A549 (cell line): Measurements from ENCODE around the gene DLG2. TPM values are rescaled to one million over a fixed set of nuclear protein-coding genes. Genes with fewer than 3 reads are reported as not detected.
A peak's percentile ranks its signal among the peaks of the same experiment; 100 is the strongest.

Source experiments
- ATAC-seq, 2 experiments: fragments of 200-7000 bp in 1 of 2; fragments of >200 bp in 1 of 2; cut with Nextera tagmentation in 1 of 2; cut with Tn5 transposase in 1 of 2; 3 replicates each; pipeline versions ENCODE4 v1.8.0 to v1.9.1; 2018 to 2020; ENCODE audit warnings: mild to moderate bottlenecking in 1 of 2, moderate library complexity in 1 of 2
- CTCF ChIA-PET: fragments of 300-600 bp; sonication (Branson Sonifier 250); formaldehyde crosslinking; extraction: SDS; loops from one replicate; lab custom pipeline; 2021; ENCODE audit warnings: antibody characterized with exemption, inconsistent platforms; lab: Yijun Ruan, JAX
- POLR2A ChIA-PET: fragments of 350-600 bp; formaldehyde crosslinking; extraction: SDS; loops from one replicate; lab custom pipeline; 2021; ENCODE audit warnings: antibody characterized with exemption, inconsistent platforms; lab: Yijun Ruan, JAX
- DNase-seq, 2 experiments: peaks; one replicate each; pipeline versions ENCODE4 v3.0.0 to v3.0.0-alpha.2; 2011 to 2016; ENCODE audit warnings: low read depth in 1 of 2, low spot score in 1 of 2
- FAIRE-seq: peaks from 2 replicates; lab custom pipeline; 2011; peaks lifted over from hg19 to GRCh38; lab: Jason Lieb, UNC
- H3K27ac ChIP-seq, 2 experiments: fragments of >200 bp; sonication (Bioruptor Twin); formaldehyde crosslinking; 3 replicates each; pipeline ENCODE4 v1.5.1; 2016 to 2017
- H3K4me1 ChIP-seq: fragments of >200 bp; sonication (Bioruptor Twin); formaldehyde crosslinking; 3 replicates; pipeline ENCODE4 v1.6.1; 2016
- H3K4me2 ChIP-seq: fragments of >200 bp; sonication (Bioruptor Twin); formaldehyde crosslinking; 3 replicates; pipeline ENCODE4 v1.6.1; 2016
- H3K4me3 ChIP-seq: fragments of >200 bp; sonication (Bioruptor Twin); formaldehyde crosslinking; 3 replicates; pipeline ENCODE4 v1.5.1; 2016
- H3K9me3 ChIP-seq: fragments of >200 bp; sonication (Bioruptor Twin); formaldehyde crosslinking; 3 replicates; pipeline ENCODE4 v1.6.1; 2016
- BCL3 ChIP-seq: fragments of >200 bp; sonication (Bioruptor Twin); formaldehyde crosslinking; IDR thresholded peaks from 3 replicates; pipeline ENCODE4 v1.6.1; 2016
- CBX8 ChIP-seq: fragments of 200-600 bp; sonication (generic); IDR thresholded peaks from 2 replicates; pipeline ENCODE4 v1.6.1; 2016
- EHF ChIP-seq: fragments of 250-450 bp; sonication (Bioruptor Pico); IDR thresholded peaks from 2 replicates; pipeline ENCODE4 v1.5.0; 2020; ENCODE audit warnings: mild to moderate bottlenecking
- HDAC2 ChIP-seq: fragments of 200-600 bp; sonication (generic); IDR thresholded peaks from 2 replicates; pipeline ENCODE4 v1.6.1; 2016
- HOXA7 ChIP-seq: fragments of 250-450 bp; sonication (Bioruptor Pico); IDR thresholded peaks from 2 replicates; pipeline ENCODE4 v1.5.0; 2020; ENCODE audit warnings: mild to moderate bottlenecking, moderate library complexity
- KDM1A ChIP-seq: fragments of 200-600 bp; sonication (generic); IDR thresholded peaks from 2 replicates; pipeline ENCODE4 v1.6.1; 2016; ENCODE audit warnings: low read depth, mild to moderate bottlenecking
- MAFK ChIP-seq: fragments of 450-650 bp; IDR thresholded peaks from 2 replicates; pipeline ENCODE4 v1.6.1; 2014; ENCODE audit not compliant: partially characterized antibody
- MAZ ChIP-seq: fragments of 150-350 bp; IDR thresholded peaks from 2 replicates; pipeline ENCODE4 v1.6.1; 2014; ENCODE audit warnings: antibody characterized with exemption, low read depth, low read length, borderline replicate concordance
- NR3C1 ChIP-seq: fragments of >200 bp; sonication (Bioruptor Twin); formaldehyde crosslinking; IDR thresholded peaks from 3 replicates; pipeline ENCODE4 v1.6.1; 2017
- POLR2AphosphoS2 ChIP-seq: conservative IDR thresholded peaks from 2 replicates; pipeline ENCODE4 v1.6.1; 2012; ENCODE audit warnings: low read length, improper control_type of control experiment, inconsistent platforms
- RARB ChIP-seq: fragments of 250-450 bp; sonication (Bioruptor Pico); IDR thresholded peaks from 2 replicates; pipeline ENCODE4 v1.8.0; 2021; ENCODE audit warnings: mild to moderate bottlenecking, moderate library complexity
- RNF2 ChIP-seq: fragments of 200-600 bp; sonication (generic); IDR thresholded peaks from 2 replicates; pipeline ENCODE4 v1.6.1; 2016; ENCODE audit warnings: low read depth, mild to moderate bottlenecking, antibody characterized with exemption, moderate library complexity, borderline replicate concordance
- TFCP2L1 ChIP-seq: fragments of 250-450 bp; sonication (Bioruptor Pico); IDR thresholded peaks from 2 replicates; pipeline ENCODE4 v1.5.0; 2021; ENCODE audit warnings: mild to moderate bottlenecking
- ZSCAN20 ChIP-seq: fragments of 250-450 bp; sonication (Bioruptor Pico); IDR thresholded peaks from 2 replicates; pipeline ENCODE4 v1.8.0; 2022; ENCODE audit warnings: mild to moderate bottlenecking, moderate library complexity
- WGBS: methylation state at CpG from one replicate; pipeline ENCODE4 v1.1.6; 2017; ENCODE audit errors: missing lambda C conversion rate; 5-methylcytosine and 5-hydroxymethylcytosine counted together
- polyA plus RNA-seq, 4 experiments: library from polyadenylated mRNA; depleted of rRNA in 3 of 4; stranded (reverse); fragments of >200 nt; fragmentation: RNase III in 1 of 4; extraction: RNeasy Plus Mini Kit Qiagen cat#74134 plus additional on column Dnase treatment in 1 of 4; gene quantifications; 2 replicates in 3 of 4; 3 replicates in 1 of 4; pipeline ENCODE4 v1.2.3, GENCODE V29; 2011 to 2017
- TF ChIP-seq, protein P1 (sequence below): fragments of >200 bp; sonication (Bioruptor Twin); formaldehyde crosslinking; IDR thresholded peaks from 2 replicates; pipeline ENCODE4 v1.6.1; 2016
- TF ChIP-seq, protein P2 (sequence below): IDR thresholded peaks from 2 replicates; pipeline ENCODE4 v1.6.1; 2012
- TF ChIP-seq, protein P3 (sequence below): fragments of 250-450 bp; sonication (Bioruptor Pico); IDR thresholded peaks from 2 replicates; pipeline ENCODE4 v1.5.0; 2020; ENCODE audit warnings: low read depth, mild to moderate bottlenecking, moderate library complexity

The DLG2 gene
- polyA plus RNA-seq, 2 of the 4 experiments (the other 2 are of a cell fraction) = 0.26 to 0.79 TPM

GRCh38 chr11:83706566-83706965 is 1920.6 kb downstream of the DLG2 start:
- Histone ChIP-seq H3K4me1 (no peaks in the 10 kb centered on the region), H3K4me2 (no peak overlapping the region), H3K4me3 (no peak overlapping the region), H3K27ac (no peak overlapping the region), H3K9me3 (no peaks in the 10 kb centered on the region)
- TF ChIP-seq POLR2AphosphoS2 (no peak), EHF (CRISPR knock-in tag) (no peak), MAFK (no peak), HDAC2 (no peak), TFCP2L1 (CRISPR knock-in tag) (no peak), BCL3 (no peak), ZSCAN20 (CRISPR knock-in tag) (no peak), RNF2 (no peak)
- DNase-seq (no peak), FAIRE-seq (no peak), ATAC-seq (no peak)
- WGBS = 37% methylated on average over 6 of the region's 6 CpGs
- ChIA-PET CTCF (interaction anchor here (1.1 to 1.2 kb wide), 2 partner anchors 17 to 100 kb away, joined by 3 read pairs; no protein-coding TSS in a partner anchor), POLR2A (no interaction called here)

DNA sequence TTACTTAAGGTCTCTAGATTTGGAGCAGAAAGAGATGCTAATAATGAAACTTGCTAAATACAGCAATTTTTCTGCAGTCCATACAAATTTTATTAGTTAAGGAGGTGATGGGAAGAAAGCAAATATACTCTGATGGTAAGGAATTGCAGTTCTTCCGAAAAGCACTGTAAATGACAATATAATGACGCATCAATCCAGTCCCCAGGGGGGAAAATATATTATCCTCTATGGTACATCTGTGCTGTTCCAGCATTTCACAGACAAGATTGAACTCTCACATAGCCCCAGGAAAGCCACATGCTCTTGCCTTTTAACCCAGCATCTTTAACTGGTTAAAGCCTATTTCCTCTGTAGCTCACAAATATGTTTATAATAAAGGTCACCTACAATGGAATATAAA is 1924.3 kb downstream of the DLG2 start:
- ATAC-seq (no peak), DNase-seq (no peak), FAIRE-seq (no peak)
- no peak overlapping the region for H3K27ac ChIP-seq
- H3K4me2 ChIP-seq = no peak overlapping the region
- CTCF ChIA-PET = no interaction called here
- no peak overlapping the region for H3K4me3 ChIP-seq
- 58% methylated on average over 2 of the region's 2 CpGs for WGBS
- POLR2A ChIA-PET = no interaction called here
- H3K9me3 ChIP-seq = no peaks in the 10 kb centered on the region
- no peak for TF ChIP-seq RARB (CRISPR knock-in tag)
- TF ChIP-seq, protein P1, sequence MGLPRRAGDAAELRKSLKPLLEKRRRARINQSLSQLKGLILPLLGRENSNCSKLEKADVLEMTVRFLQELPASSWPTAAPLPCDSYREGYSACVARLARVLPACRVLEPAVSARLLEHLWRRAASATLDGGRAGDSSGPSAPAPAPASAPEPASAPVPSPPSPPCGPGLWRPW = no peak
- no peak for TF ChIP-seq HDAC2
- TF ChIP-seq HOXA7 (CRISPR knock-in tag) = no peak
- TF ChIP-seq, protein P2, sequence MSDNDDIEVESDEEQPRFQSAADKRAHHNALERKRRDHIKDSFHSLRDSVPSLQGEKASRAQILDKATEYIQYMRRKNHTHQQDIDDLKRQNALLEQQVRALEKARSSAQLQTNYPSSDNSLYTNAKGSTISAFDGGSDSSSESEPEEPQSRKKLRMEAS = no peak
- no peak for TF ChIP-seq NR3C1
- no peak for TF ChIP-seq MAZ
- no peaks in the 10 kb centered on the region for H3K4me1 ChIP-seq

DNA sequence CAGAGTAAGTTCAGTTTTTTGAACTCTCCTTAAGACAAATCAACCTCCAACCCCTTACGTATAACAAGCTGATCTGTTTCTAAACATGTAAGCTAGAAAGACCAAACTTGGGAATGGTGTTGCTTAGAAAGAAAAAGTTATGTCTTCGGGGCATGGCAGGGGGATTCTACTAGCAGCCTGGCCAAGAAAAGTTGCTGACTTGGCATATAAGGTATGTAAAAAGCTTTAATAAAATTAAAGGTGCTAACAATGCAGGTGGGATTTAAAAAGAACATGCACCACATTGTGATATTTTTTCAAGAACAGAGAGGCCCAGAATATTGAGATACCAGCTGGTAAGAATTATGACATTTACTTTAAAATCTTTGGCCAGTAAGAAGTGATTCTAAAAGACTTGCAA is 1929.6 kb downstream of the DLG2 start:
- DNase-seq (no peak), FAIRE-seq (no peak), ATAC-seq (no peak)
- no peaks in the 10 kb centered on the region for H3K4me1 ChIP-seq
- H3K4me3 ChIP-seq = no peak overlapping the region
- no peak overlapping the region for H3K27ac ChIP-seq
- 43% methylated on average over 2 of the region's 2 CpGs for WGBS
- no peak overlapping the region for H3K4me2 ChIP-seq
- ChIA-PET POLR2A (no interaction called here), CTCF (interaction anchor here (1.0 kb wide), 1 partner anchor 51 kb away, joined by 3 read pairs; no protein-coding TSS in a partner anchor)
- TF ChIP-seq, protein P1 = no peak
- peak; percentile 93 for TF ChIP-seq MAFK
- H3K9me3 ChIP-seq = no peaks in the 10 kb centered on the region

GRCh38 chr11:83695046-83695445 is 1932.1 kb downstream of the DLG2 start:
- no peak overlapping the region for H3K27ac ChIP-seq
- TF ChIP-seq, protein P3, sequence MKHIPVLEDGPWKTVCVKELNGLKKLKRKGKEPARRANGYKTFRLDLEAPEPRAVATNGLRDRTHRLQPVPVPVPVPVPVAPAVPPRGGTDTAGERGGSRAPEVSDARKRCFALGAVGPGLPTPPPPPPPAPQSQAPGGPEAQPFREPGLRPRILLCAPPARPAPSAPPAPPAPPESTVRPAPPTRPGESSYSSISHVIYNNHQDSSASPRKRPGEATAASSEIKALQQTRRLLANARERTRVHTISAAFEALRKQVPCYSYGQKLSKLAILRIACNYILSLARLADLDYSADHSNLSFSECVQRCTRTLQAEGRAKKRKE = no peak
- TF ChIP-seq KDM1A = no peak
- no peak for TF ChIP-seq POLR2AphosphoS2
- no peak for TF ChIP-seq CBX8
- no peak overlapping the region for H3K4me2 ChIP-seq
- ChIA-PET CTCF (no interaction called here), POLR2A (no interaction called here)
- H3K4me3 ChIP-seq = no peak overlapping the region
- 31% methylated on average over 3 of the region's 3 CpGs for WGBS
- FAIRE-seq (no peak), ATAC-seq (no peak), DNase-seq (no peak)
- no peaks in the 10 kb centered on the region for H3K4me1 ChIP-seq
- no peaks in the 10 kb centered on the region for H3K9me3 ChIP-seq
